Stimulated activated CD8-positive, alpha-beta memory T cell treated with anti-CD3 and anti-CD28 coated beads, Interleukin-7, amount 100 ng/mL, for 48 hours (primary cell): ENCODE measurements around the gene CNNM3.

Source experiments
- DNase-seq, 2 donors: peaks; one replicate each; pipeline ENCODE4 v3.0.0-alpha.2; 2020; ENCODE audit warnings: low read depth in 1 of 2; ENCODE audit errors: extremely low read depth in 1 of 2

The CNNM3 gene

GRCh38 chr2:96874198-96874831 is 58.2 kb downstream of the CNNM3 start:
- DNase-seq: no peak

- DNase-seq: no peak
Observed at GRCh38 chr2:96875498-96876268, 59.6 kb downstream of the CNNM3 start.

- DNase-seq: no peak
Observed at GRCh38 chr2:96876269-96877041, 60.4 kb downstream of the CNNM3 start.

GRCh38 chr2:96877042-96877451 is 61.0 kb downstream of the CNNM3 start:
- no peak for DNase-seq

- no peak for DNase-seq
Observed at GRCh38 chr2:96877631-96878092, 61.6 kb downstream of the CNNM3 start.

DNA sequence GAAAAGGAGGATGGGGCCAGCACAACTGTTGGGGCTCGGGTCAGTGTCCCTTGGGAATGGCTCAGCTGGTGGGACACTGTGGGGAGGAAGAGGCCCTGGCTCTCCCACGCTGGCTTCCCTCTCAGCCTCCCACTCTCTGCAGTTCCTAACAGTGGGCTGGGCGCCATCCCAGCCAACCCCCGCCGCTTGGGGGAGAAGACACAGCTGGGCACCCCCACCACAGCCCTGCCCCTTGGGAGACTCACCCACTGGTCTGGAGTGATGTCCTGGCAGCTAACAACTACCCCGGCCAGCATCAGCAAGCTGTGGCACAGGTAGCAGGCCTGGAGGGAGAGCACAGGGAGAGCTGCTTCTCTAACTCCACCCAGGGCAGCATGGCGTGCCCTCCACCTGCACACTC is 62.1 kb downstream of the CNNM3 start:
- DNase-seq: no peak

- no peak for DNase-seq
Observed at GRCh38 chr2:96878796-96879544, 62.9 kb downstream of the CNNM3 start.

DNA sequence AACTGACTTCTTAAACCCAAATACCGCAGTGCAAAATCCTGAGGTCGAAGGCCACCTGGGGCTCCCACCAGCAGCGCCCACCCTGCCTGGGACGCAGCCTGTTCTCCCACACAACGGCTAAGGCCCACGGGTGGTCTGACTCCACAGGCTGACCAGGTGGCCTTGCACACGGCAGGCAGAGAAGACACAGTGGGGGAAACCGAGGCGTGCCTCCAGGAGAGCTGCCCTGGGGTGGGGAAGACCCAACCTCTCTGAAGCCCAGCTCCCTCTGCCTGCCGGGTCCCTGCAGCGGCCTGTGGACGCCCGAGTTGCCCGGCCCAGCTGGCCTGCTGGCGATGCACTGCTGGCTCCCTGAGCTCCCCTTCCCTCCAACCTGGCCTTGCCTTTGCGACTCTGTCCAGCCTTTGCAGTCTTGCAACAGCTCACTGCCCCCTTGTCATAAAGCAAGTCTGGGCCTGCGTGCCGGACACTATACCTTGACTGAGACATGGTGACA is 63.5 kb downstream of the CNNM3 start:
- DNase-seq: no peak

DNA sequence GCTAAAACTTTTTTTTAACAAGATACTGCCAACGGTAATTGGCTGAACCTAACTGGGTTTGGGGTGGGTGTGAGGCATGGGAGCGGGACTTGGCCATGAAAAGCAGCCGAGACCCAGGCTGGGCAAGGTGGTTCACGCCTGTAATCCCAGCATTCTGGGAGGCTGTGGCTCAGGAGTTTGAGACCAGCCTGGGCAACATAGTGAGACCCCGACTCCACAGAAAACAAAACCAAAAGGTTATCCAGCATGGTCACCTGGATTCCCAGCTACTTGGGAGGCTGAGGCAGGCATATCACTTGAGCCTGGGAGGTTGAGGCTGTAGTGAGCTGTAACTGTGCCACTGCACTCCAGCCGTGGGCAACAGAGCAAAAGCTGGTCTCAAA is 64.8 kb downstream of the CNNM3 start:
- no peak for DNase-seq

GRCh38 chr2:96881349-96882195 is 65.5 kb downstream of the CNNM3 start:
- no peak for DNase-seq

DNA sequence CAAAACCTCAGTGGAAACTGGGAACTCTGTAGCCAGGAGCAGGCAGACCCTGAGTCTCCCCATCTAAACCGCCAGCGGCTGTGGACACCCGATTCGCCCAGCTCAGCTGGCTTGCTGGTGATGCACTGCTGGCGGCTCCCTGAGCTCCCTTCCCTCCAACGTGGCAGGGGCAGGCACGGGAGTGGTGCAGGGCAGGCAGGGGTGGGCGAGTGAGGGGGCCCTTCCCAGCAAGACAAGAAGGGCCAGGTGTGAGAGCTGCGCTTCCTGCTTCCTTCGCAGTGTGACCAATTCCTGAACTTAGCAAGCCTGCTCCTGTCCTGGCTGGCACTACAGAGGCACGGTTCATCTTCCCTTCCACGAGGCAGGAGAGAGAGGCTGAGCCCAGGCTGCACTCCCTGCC is 66.2 kb downstream of the CNNM3 start:
- no peak for DNase-seq

GRCh38 chr2:96882906-96883305 is 66.8 kb downstream of the CNNM3 start:
- DNase-seq: no peak

DNA sequence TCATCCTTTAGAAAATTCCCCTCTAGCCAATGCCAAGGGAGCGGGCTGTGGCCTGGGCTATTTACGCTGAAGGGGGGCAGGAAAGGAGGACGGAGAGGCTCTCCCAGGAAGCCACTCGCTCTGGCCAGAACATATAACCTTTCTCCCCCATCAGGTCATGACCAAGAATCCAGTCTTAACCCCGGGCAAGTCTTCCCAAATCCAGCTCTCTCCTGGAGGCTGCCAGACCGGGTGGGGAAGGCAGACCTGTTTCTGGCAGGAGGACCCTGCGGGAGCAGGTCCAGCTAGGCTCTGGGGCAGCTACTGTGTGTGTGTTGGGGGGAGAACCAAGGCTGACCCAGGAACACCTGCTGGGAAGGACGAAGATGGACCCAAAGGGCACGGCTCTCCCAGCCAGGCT is 67.2 kb downstream of the CNNM3 start:
- no peak for DNase-seq
